ENCODE measurements around the gene SPRR2B.
"Not testable (repeated sequence)": the region's sequence is repeated elsewhere in the genome, so short reads cannot be mapped to it uniquely, and the experiment has no call there.

The SPRR2B gene

GRCh38 chr1:153071511-153071910 lies at the start of gene SPRR2B:
TSS of gene SPRR2B (minus strand) at chr1:153071611. CDS start at chr1:153070839, 772 bp downstream.
- DNase-seq (ENCODE audit: low read depth in 3 of 3), result no peak

- no peak for DNase-seq (ENCODE audit: low read depth in 3 of 3)
Measured at GRCh38 chr1:153120945-153121344, 49.5 kb upstream of the SPRR2B start.

- no peak for DNase-seq (ENCODE audit: low read depth in 3 of 3)
Measured at GRCh38 chr1:153119491-153119971, 48.1 kb upstream of the SPRR2B start.

- DNase-seq (ENCODE audit: low read depth in 3 of 3), result not testable (repeated sequence)
Measured at GRCh38 chr1:153115264-153115663, 43.9 kb upstream of the SPRR2B start.

DNA sequence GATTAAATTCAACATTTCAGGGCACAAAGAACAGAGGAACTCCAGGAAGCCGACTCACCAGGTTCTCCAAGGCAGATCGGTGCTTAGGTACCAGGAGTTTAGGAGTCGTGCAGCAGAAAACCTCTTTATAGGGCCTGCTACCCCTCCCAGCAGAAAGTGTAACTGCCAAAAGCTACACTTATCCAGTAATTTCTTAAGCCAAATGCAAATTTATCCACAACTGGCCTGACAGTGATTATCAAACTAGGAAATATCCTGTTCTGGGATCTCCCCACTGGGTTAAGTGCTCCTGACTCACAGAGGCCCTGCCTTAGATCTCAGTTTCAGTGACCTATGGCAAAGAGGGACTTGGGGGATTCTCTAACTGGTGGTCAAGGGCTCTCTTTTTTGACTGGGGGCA lies 42.0 kb upstream of the SPRR2B start, which contains the start of gene SPRR2F:
Gene SPRR2F (minus strand): TSS at position 101 of the 400 bp plus-strand sequence. CDS start 783 bp downstream, outside the sequence.
- DNase-seq (ENCODE audit: low read depth in 3 of 3), result no peak

DNA sequence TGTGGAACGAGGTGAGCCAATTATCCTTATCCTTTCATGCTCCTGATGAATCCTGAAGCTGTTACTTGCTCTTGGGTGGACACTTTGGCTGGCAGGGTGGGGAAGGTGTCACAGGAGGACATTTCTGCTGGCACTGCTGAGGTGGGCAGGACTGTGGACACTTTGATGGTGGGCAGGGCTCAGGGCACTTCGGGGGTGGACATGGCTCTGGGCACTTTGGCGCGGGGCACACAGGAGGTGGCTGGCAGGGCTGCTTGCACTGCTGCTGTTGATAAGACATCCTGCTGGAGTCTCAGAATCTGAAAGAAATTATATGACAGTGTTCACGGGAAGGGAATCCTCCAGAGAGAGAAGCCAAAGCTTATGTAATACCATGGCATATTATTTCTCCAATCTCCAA lies 41.0 kb upstream of the SPRR2B start:
- DNase-seq (ENCODE audit: low read depth in 3 of 3), result not testable (repeated sequence)

DNA sequence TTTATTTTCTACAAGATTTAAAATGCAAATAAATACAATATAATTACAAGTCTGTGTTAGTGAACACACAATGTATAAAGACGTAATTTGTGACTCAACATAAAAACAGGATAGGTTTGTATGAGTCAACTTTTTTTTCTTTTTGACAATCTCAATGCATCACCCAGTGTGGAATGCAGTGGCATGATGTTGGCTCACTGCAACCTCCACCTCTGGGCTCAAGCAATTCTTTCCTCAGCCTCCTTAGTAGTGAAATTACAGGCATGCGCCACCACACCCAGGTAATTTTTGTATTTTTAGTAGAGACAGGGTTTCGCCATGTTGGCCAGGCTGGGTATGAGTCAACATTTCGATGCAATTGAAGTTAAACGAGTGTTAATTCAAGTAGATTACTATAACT lies 28.8 kb upstream of the SPRR2B start:
- DNase-seq (ENCODE audit: low read depth in 3 of 3), result no peak

DNA sequence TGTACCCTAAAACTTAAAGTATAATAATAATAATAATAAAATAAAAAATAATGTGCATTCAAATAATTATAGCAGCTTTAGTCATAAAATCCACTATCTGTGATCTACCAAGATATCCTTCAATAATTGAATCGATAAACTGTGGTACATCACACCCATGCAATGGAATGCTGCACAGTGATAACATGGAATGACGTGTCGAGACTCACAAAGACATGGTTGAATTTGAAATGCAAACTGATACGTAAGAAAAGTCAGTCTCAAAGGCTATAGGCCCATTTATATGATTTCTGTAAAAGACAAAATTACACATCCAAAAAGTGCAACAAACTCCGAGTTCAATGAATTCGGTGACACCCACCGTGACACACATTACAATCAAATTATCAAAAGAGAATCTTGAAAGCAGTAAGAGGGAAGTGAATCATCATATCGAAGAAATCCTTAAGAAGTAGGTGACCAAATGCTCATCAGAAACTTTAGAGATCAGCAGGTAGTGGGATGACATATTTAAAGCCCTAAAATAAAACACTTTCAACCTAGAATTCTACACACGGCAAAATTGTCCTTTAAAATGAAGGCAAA lies 28.1 kb upstream of the SPRR2B start:
- DNase-seq (ENCODE audit: low read depth in 3 of 3), result no peak

- DNase-seq (ENCODE audit: low read depth in 3 of 3), result no peak
Measured at GRCh38 chr1:153095764-153096163, 24.4 kb upstream of the SPRR2B start.

GRCh38 chr1:153094426-153094825 lies 23.0 kb upstream of the SPRR2B start, which contains the start of gene SPRR2E:
TSS of gene SPRR2E (minus strand) at chr1:153094526. CDS start at chr1:153093751, 775 bp downstream.
- DNase-seq (ENCODE audit: low read depth in 3 of 3), result no peak

GRCh38 chr1:153087652-153088051 lies 16.2 kb upstream of the SPRR2B start:
- DNase-seq (ENCODE audit: low read depth in 3 of 3), result no peak

DNA sequence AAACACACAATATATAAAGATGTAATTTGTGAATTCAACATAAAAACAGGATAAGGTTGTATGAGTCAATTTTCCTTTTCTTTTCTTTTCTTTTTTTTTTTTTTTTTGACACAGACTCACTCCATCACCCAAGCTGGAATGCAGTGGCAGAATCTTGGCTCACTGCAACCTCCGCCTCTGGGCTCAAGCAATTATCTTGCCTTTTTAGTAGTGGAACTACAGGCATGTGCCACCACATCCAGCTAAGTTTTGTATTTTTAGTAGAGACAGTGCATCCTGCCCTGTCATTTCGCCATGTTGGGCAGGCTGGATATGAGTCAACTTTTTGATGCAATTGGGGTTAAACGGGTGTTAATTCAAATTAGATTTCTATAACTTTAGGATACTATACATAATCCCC lies 10.3 kb upstream of the SPRR2B start:
- DNase-seq (ENCODE audit: low read depth in 3 of 3), result no peak

- no peak for DNase-seq (ENCODE audit: low read depth in 3 of 3)
Measured at GRCh38 chr1:153072806-153073726, 1.7 kb upstream of the SPRR2B start.

- DNase-seq (ENCODE audit: low read depth in 3 of 3), result no peak
Measured at GRCh38 chr1:153070243-153070642, 1.2 kb downstream of the SPRR2B start.

DNA sequence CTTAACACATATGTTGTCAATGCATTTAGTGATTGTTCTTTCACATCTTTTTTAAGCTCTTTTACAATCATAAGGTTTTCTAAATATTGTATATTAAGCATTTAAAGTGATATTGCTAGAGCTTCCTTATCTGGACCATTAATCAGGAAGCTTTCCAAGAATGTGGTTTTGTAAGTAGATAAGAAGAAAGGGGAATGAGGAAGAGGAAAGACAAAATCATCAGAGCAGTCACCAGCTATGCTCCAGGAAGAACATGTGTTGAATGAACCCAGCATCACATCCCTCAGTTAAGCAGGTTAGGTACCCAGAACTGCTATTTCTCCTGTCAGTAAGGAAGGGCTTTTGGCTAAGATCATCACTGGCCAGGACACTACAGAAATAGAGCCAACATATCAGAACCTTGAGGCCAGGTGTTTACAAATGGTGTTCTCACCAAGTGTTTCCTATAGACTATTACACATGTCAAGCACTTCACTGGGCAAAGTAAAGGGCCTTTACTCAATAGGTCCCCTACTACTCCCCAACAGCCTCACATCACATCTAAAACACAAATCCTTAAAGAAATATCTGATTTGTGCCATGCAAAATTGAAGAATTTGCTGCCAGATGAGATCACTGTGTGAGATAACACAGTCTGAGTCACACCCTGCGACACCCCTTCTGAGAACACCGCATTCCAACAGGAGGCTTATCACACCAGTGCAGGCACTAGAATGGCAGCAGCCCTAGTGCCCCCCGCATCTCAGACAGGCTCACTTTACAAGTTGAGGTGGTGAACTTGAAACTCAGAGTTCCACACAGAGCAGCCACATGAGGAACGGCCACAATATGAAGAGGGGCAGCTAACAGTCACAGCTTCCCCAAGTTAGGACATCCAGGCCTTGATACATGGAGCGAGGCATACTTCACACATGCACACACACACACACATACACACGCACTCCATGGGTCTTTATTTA lies 12.3 kb downstream of the SPRR2B start:
- DNase-seq (ENCODE audit: low read depth in 3 of 3), result no peak

- DNase-seq (ENCODE audit: low read depth in 3 of 3), result no peak
Measured at GRCh38 chr1:153058154-153058553, 13.3 kb downstream of the SPRR2B start.

DNA sequence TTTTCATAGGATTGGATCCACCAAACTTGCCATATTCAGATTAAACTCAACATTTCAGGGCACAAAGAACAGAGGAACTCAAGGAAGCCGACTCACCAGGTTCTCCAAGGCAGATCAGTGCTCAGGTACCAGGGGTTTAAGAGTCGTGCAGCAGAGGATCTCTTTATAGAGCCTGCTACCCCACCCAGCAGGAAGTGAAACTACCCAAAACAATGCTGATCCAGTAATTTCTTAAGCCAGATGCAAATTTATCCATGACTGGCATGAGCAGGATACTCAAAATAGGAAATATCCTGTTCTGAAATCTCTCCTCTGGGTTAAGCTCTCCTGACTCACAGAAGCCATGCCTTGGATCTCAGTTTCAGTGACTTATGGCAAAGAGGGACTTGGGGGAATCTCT lies 14.0 kb downstream of the SPRR2B start, which contains the start of gene SPRR2A:
Gene SPRR2A (minus strand): TSS at position 138 of the 400 bp plus-strand sequence. CDS start 777 bp downstream, outside the sequence.
- DNase-seq (ENCODE audit: low read depth in 3 of 3), result no peak

DNA sequence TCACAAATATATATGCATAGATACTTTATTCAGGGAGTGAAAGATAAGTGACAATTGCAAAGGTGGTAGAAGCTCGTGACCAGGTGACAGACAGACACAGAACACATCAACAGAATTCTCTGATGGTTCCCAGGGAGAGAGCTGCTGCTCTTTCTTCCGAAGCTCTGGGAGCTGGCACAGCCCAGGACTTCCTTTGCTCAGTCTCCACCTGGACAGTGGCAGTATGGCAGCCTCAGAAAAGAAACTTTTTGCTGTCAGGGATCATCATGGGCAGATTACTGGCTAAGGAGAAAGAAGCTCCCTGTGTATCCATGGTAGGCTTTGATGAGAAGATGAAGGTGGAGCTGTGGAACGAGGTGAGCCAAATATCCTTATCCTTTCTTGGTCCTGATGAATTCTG lies 15.3 kb downstream of the SPRR2B start:
- not testable (repeated sequence) for DNase-seq (ENCODE audit: low read depth in 3 of 3)

- DNase-seq (ENCODE audit: low read depth in 3 of 3), result no peak
Measured at GRCh38 chr1:153049211-153049610, 22.2 kb downstream of the SPRR2B start.

DNA sequence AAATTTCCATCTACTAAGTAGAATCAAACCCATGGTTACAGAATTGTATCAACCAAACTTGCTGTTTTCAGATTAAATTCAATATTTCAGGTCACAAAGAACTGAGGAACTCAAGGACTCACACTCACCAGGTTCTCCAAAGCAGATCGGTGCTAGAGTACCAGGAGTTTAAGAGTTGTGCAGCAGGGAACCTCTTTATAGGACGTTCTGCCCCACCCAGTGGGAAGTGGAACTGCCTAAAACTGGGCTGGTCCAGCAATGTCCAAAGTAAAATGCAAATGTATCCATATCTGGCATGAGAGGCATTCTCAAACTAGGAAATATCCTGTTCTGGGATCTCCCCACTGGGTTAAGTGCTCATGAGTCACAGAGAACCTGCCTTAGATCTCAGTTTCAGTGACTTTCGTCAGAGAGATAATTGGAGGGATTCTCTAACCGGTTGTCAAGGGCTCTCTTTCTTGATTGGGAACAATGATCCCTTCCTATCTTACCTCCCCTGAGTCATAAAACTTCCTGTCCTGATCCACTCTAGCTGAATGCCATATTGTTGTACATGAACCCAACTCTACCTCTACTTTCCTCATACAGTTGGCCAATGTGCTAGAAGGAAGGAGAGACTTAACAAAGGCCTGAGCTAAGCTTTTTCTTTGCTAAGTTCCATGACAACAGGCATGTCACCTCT lies 30.3 kb downstream of the SPRR2B start, which contains the start of gene SPRR2D:
Gene SPRR2D (minus strand): TSS at position 171 of the 682 bp plus-strand sequence. CDS start 774 bp downstream, outside the sequence.
- no peak for DNase-seq (ENCODE audit: low read depth in 3 of 3)

DNA sequence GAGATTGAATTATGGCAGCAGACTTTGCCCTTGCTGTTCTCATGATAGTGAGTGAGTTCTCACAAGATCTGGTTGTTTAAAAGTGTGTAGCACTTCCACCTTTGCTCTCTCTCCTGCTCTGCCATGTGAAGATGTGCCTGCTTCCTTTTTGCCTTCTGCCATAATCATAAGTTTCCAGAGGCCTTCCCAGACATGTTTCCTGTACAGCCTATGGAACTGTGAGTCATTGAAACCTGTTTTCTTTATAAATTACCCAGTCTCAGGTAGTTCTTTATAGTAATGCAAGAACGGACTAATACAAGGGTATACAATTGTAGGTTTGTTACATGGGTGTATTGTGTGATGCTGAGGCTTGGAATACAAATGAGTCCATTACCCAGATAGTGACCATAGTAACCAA lies 36.2 kb downstream of the SPRR2B start:
- no peak for DNase-seq (ENCODE audit: low read depth in 3 of 3)

Data from stimulated activated CD4-positive, alpha-beta T cell treated with anti-CD3 and anti-CD28 coated beads, TNF-alpha, amount 100 ng/mL, for 4 hours (primary cell).